Activated naive CD8-positive, alpha-beta T cell treated with anti-CD3 and anti-CD28 coated beads, Interleukin-2, amount 50 U/mL, for 24 hours (primary cell): ENCODE results near the gene BORCS5.
A peak's percentile ranks its signal among the peaks of the same experiment; 100 is the strongest.

Experiments used
- ATAC-seq: fragments of 150-1000 bp; cut with Tn5 transposase; one replicate; pipeline ENCODE4 v1.10.0; 2021
- DNase-seq: peaks from one replicate; pipeline ENCODE4 v3.0.0; 2021
- H3K27ac Mint-ChIP-seq: one replicate; pipeline ENCODE4 v1.8.0; 2021; ENCODE audit warnings: mild to moderate bottlenecking, mixed read lengths
- H3K27me3 Mint-ChIP-seq: one replicate; pipeline ENCODE4 v1.8.0; 2021; ENCODE audit warnings: mixed read lengths
- H3K36me3 Mint-ChIP-seq: one replicate; pipeline ENCODE4 v1.8.0; 2021; ENCODE audit warnings: low read depth, mixed read lengths
- H3K4me1 Mint-ChIP-seq: one replicate; pipeline ENCODE4 v1.8.0; 2021; ENCODE audit warnings: mixed read lengths
- H3K4me3 Mint-ChIP-seq: one replicate; pipeline ENCODE4 v1.8.0; 2021; ENCODE audit warnings: mild to moderate bottlenecking, moderate library complexity, mixed read lengths
- H3K9me3 Mint-ChIP-seq: one replicate; pipeline ENCODE4 v1.8.0; 2021; ENCODE audit warnings: mixed read lengths

The BORCS5 gene

GRCh38 chr12:12445165-12445881 lies 88.4 kb downstream of the BORCS5 start:
- Mint-ChIP-seq H3K4me3 (no peak overlapping the region), H3K9me3 (no peaks in the 10 kb centered on the region), H3K27ac (peak overlapping the region; percentile 21), H3K27me3 (no peaks in the 10 kb centered on the region), H3K36me3 (peaks cover 14% of the 10 kb centered on the region), H3K4me1 (peaks cover 55% of the 10 kb centered on the region)
- DNase-seq (no peak), ATAC-seq (no peak)

GRCh38 chr12:12445882-12446181 lies 89.0 kb downstream of the BORCS5 start:
- no peak for ATAC-seq
- no peaks in the 10 kb centered on the region for H3K9me3 Mint-ChIP-seq
- DNase-seq, result no peak
- H3K27me3 Mint-ChIP-seq, result no peaks in the 10 kb centered on the region
- no peak overlapping the region for H3K4me3 Mint-ChIP-seq
- H3K27ac Mint-ChIP-seq, result no peak overlapping the region
- H3K36me3 Mint-ChIP-seq, result peaks cover 14% of the 10 kb centered on the region
- peaks cover 50% of the 10 kb centered on the region for H3K4me1 Mint-ChIP-seq

DNA sequence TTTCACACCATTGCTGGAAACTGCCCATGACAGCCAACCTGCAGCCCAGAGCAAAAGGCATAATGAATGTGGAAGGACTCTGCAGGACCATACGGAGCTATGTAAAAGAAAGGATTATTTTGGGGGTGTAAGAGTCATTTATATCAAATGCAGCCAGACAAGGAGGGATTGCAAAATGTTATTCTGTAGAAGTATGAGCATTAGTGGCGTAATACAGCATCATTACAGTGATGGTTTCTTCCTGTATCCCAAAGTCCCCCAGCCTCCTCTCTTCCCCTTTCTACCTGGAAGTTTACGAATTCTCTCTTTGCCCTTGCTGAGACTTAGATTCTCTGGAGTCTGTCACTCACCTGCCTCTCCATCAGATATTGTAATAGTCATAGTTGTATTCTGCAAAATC lies 89.9 kb downstream of the BORCS5 start:
- Mint-ChIP-seq H3K27me3 (no peaks in the 10 kb centered on the region), H3K4me1 (peaks cover 41% of the 10 kb centered on the region), H3K36me3 (peaks cover 20% of the 10 kb centered on the region), H3K9me3 (no peaks in the 10 kb centered on the region), H3K27ac (no peak overlapping the region), H3K4me3 (no peak overlapping the region)
- DNase-seq, result no peak
- ATAC-seq, result no peak

DNA sequence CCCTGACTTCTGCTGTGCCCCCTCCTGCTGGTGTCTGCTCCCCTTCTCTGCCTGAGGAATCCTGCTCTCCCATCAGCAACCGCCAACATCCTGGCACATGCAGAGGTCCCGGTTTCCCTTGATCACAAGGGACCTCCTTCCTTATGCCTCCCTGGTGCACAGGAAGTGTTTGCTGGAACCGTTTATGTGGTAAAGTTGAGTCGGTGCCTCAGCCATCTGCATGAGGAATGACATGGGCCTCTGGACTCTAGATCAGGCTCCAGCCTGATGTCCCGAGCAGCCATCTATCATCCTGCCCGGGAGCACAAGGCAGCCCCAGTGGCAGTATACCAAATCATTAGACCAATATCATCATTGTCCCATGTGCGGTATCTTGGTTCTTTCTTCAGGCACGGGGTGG lies 90.4 kb downstream of the BORCS5 start:
- H3K27me3 Mint-ChIP-seq, result no peaks in the 10 kb centered on the region
- H3K9me3 Mint-ChIP-seq, result no peaks in the 10 kb centered on the region
- H3K4me1 Mint-ChIP-seq, result peaks cover 36% of the 10 kb centered on the region
- H3K36me3 Mint-ChIP-seq, result peaks cover 18% of the 10 kb centered on the region
- DNase-seq (no peak), ATAC-seq (no peak)
- H3K27ac Mint-ChIP-seq, result no peak overlapping the region
- no peak overlapping the region for H3K4me3 Mint-ChIP-seq

GRCh38 chr12:12447837-12448236 lies 91.0 kb downstream of the BORCS5 start:
- Mint-ChIP-seq H3K4me1 (peaks cover 30% of the 10 kb centered on the region), H3K9me3 (no peaks in the 10 kb centered on the region), H3K27ac (no peak overlapping the region), H3K27me3 (no peaks in the 10 kb centered on the region), H3K4me3 (no peak overlapping the region), H3K36me3 (peaks cover 14% of the 10 kb centered on the region)
- ATAC-seq (no peak), DNase-seq (no peak)

DNA sequence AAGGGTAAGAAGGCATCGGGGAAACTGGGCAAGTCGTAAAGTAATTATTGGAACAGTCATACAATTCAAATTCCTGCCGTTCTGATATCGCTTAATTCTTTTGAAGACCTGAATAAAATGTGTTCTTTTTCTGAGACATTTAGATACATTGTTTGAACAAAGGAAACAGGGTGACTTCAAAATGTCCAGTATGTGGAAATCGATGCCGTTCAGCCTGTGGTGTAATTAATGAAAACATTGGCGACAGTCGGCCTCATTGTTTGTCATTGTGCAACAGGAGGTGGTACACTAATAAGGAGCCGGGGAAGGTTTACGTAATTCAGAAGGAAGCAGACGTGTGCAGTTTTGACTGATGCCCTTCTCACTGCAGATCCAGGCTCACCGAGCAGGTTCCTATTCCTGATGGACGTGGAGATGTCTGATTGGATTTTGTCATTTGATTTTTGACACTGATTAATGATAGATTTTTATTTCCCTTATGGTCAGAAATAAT lies 92.7 kb downstream of the BORCS5 start:
- peaks cover 10% of the 10 kb centered on the region for H3K36me3 Mint-ChIP-seq
- H3K4me1 Mint-ChIP-seq, result peaks cover 13% of the 10 kb centered on the region
- no peaks in the 10 kb centered on the region for H3K9me3 Mint-ChIP-seq
- H3K27ac Mint-ChIP-seq, result no peak overlapping the region
- ATAC-seq (no peak), DNase-seq (no peak)
- no peak overlapping the region for H3K4me3 Mint-ChIP-seq
- H3K27me3 Mint-ChIP-seq, result no peaks in the 10 kb centered on the region

DNA sequence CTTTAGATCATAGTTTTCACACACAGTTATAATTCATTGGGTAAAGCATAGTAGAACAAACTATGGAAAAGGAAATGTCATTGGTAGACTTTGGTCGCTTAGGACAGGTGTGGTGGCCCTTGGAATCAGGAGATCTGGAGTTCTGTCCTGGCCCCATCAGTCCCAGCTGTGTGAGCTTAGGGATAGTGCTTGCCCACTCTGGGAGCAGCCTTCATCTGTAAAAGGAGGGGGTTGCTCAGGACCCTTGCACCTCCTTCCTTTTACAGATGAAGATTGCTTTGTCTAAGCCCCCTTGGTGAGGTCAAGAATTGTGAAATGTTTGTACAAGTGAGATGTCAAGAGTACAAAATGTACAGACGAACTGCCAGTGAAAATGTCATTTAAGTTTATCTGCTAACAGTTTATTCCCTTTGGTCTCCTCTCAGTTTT lies 93.2 kb downstream of the BORCS5 start:
- DNase-seq (no peak), ATAC-seq (no peak)
- Mint-ChIP-seq H3K27ac (no peak overlapping the region), H3K4me3 (no peak overlapping the region), H3K36me3 (peaks cover 10% of the 10 kb centered on the region), H3K9me3 (no peaks in the 10 kb centered on the region), H3K27me3 (no peaks in the 10 kb centered on the region), H3K4me1 (peaks cover 12% of the 10 kb centered on the region)

GRCh38 chr12:12451098-12451497 lies 94.2 kb downstream of the BORCS5 start:
- Mint-ChIP-seq H3K4me1 (peaks cover 6% of the 10 kb centered on the region), H3K27ac (no peak overlapping the region), H3K27me3 (no peaks in the 10 kb centered on the region), H3K9me3 (no peaks in the 10 kb centered on the region), H3K36me3 (peaks cover 13% of the 10 kb centered on the region), H3K4me3 (no peak overlapping the region)
- ATAC-seq (no peak), DNase-seq (no peak)

GRCh38 chr12:12452326-12452902 lies 95.5 kb downstream of the BORCS5 start:
- Mint-ChIP-seq H3K4me1 (peaks cover 8% of the 10 kb centered on the region), H3K9me3 (no peaks in the 10 kb centered on the region), H3K36me3 (peaks cover 9% of the 10 kb centered on the region), H3K27ac (no peak overlapping the region), H3K27me3 (no peaks in the 10 kb centered on the region), H3K4me3 (no peak overlapping the region)
- ATAC-seq (no peak), DNase-seq (no peak)

- peaks cover 9% of the 10 kb centered on the region for H3K36me3 Mint-ChIP-seq
- no peaks in the 10 kb centered on the region for H3K9me3 Mint-ChIP-seq
- no peaks in the 10 kb centered on the region for H3K27me3 Mint-ChIP-seq
- H3K4me3 Mint-ChIP-seq, result no peak overlapping the region
- H3K27ac Mint-ChIP-seq, result no peak overlapping the region
- DNase-seq (no peak), ATAC-seq (no peak)
- H3K4me1 Mint-ChIP-seq, result peaks cover 16% of the 10 kb centered on the region
Measured at GRCh38 chr12:12453635-12454034, 96.8 kb downstream of the BORCS5 start.

DNA sequence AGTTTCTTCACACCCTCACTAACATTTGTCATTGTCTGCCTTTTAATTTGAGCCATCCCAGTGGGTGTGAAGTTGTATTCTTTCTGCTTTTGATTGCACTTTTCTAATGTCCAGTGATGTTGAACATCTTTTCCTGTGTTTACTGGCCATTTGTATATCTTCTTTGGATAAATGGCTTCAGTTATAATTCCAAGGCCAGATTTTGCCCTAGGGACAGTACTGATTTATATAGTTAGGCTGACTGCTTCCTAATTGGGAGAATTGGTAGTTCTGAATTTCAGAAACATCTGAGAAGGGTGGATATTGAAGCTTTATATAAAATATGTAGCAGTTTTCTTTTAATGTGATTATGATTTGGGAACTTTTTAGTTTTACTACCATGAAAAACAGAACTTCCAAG lies 97.4 kb downstream of the BORCS5 start:
- H3K27ac Mint-ChIP-seq, result no peak overlapping the region
- DNase-seq (no peak), ATAC-seq (no peak)
- no peaks in the 10 kb centered on the region for H3K9me3 Mint-ChIP-seq
- no peaks in the 10 kb centered on the region for H3K27me3 Mint-ChIP-seq
- H3K36me3 Mint-ChIP-seq, result peaks cover 9% of the 10 kb centered on the region
- H3K4me3 Mint-ChIP-seq, result no peak overlapping the region
- H3K4me1 Mint-ChIP-seq, result peaks cover 16% of the 10 kb centered on the region

- Mint-ChIP-seq H3K36me3 (peaks cover 6% of the 10 kb centered on the region), H3K4me1 (peaks cover 32% of the 10 kb centered on the region), H3K27ac (peak overlapping the region; percentile 59), H3K4me3 (no peak overlapping the region), H3K9me3 (no peaks in the 10 kb centered on the region), H3K27me3 (no peaks in the 10 kb centered on the region)
- DNase-seq, result no peak
- ATAC-seq, result no peak
Measured at GRCh38 chr12:12456637-12457036, 99.8 kb downstream of the BORCS5 start.

DNA sequence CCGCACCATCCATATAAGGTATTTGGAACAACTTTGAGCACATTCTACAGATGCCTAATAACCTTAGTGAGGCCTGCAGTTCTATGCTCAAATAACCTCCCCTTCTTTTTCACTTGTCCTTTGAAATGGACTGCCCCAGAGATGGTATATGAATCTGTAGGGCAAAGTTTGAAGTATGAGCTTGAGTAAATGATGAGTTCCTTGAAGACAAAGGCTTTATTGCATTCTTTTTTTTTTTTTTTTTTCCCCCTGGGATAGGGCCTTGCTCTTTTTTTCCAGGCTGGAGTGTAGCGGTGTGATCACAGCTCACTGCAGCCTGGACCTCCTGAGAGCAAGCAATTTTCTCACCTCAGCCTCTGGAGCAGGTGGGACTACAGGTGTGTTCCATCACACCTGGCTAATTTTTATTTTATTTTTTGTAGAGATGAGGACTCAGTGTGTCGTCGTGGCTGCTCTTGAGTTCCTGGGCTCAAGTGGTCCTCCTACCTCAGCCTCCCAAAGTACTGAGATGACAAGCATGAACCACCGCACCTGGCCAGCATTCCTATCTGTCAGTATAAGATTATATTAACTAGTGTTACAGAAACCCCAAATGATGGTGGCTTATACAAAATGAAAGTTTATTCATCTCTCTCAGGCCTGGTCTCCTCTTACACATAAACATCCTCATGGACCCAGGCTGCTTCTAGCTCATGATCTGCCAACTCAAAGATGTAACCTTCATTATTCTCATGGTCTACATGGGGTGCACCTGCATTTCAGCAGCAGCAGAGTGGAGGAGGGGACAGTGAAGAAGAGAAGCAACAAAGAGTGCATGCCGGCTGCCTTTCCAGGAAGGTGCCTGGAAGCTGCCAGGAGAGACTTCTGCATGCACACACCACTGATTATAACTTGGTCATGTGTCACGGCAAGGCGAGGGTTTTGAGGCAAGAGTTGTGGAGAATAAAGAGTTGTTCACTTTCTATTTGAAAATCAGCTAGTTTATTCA lies 104.4 kb downstream of the BORCS5 start:
- Mint-ChIP-seq H3K9me3 (no peaks in the 10 kb centered on the region), H3K4me1 (peaks cover 70% of the 10 kb centered on the region), H3K27me3 (no peaks in the 10 kb centered on the region), H3K36me3 (peaks cover 8% of the 10 kb centered on the region), H3K27ac (peak overlapping the region; percentile 94), H3K4me3 (peak overlapping the region; percentile 19)
- ATAC-seq (peak; percentile 44), DNase-seq (no peak)

- peaks cover 71% of the 10 kb centered on the region for H3K4me1 Mint-ChIP-seq
- no peaks in the 10 kb centered on the region for H3K9me3 Mint-ChIP-seq
- H3K27ac Mint-ChIP-seq, result peak overlapping the region; percentile 94
- H3K27me3 Mint-ChIP-seq, result no peaks in the 10 kb centered on the region
- DNase-seq (peak; percentile 26), ATAC-seq (peak; percentile 91)
- H3K36me3 Mint-ChIP-seq, result peaks cover 12% of the 10 kb centered on the region
- no peak overlapping the region for H3K4me3 Mint-ChIP-seq
Measured at GRCh38 chr12:12461923-12462315, 105.0 kb downstream of the BORCS5 start.

DNA sequence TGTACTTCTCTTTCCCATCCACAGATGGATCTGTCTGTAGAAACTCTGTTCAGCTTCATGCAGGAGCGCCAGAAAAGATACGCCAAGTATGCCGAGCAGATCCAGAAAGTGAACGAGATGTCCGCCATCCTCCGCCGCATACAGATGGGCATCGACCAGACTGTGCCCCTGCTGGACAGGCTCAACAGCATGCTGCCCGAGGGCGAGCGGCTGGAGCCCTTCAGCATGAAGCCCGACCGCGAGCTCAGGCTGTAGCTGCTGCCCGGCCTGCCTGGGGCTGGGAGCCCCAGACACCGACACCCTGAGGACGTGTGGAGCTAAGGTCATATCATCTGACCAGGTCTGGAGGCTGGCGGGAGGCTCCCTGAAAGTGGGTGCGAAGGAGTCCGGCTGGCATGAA lies 108.6 kb downstream of the BORCS5 start:
- peaks cover 83% of the 10 kb centered on the region for H3K4me1 Mint-ChIP-seq
- peaks cover 43% of the 10 kb centered on the region for H3K36me3 Mint-ChIP-seq
- ATAC-seq (no peak), DNase-seq (no peak)
- H3K27ac Mint-ChIP-seq, result peak overlapping the region; percentile 88
- H3K9me3 Mint-ChIP-seq, result peaks cover 3% of the 10 kb centered on the region
- H3K4me3 Mint-ChIP-seq, result no peak overlapping the region
- H3K27me3 Mint-ChIP-seq, result no peaks in the 10 kb centered on the region
